Stimulated activated effector memory CD8-positive, alpha-beta T cell treated with anti-CD3 and anti-CD28 coated beads, Interleukin-12 subunit alpha, Interleukin-12 subunit beta, amount 100 ng/mL, for 72 hours (primary cell): ENCODE data around the gene ITCH.
"Not testable (repeated sequence)": the region's sequence is repeated elsewhere in the genome, so short reads cannot be mapped to it uniquely, and the experiment has no call there.

Experiments used
- ATAC-seq: fragments of 150-1000 bp; cut with Tn5 transposase; 2 replicates; pipeline ENCODE4 v1.10.0; 2021
- DNase-seq, 2 donors: peaks; one replicate each; pipeline ENCODE4 v3.0.0; 2021 to 2022; ENCODE audit warnings: low spot score in 2 of 2
- H3K27ac Mint-ChIP-seq: one replicate; pipeline ENCODE4 v1.8.0; 2022; ENCODE audit warnings: mild to moderate bottlenecking, mixed read lengths
- H3K36me3 Mint-ChIP-seq: one replicate; pipeline ENCODE4 v1.8.0; 2022; ENCODE audit warnings: mild to moderate bottlenecking, mixed read lengths
- H3K4me1 Mint-ChIP-seq: one replicate; pipeline ENCODE4 v1.8.0; 2022; ENCODE audit warnings: mixed read lengths
- H3K4me3 Mint-ChIP-seq: one replicate; pipeline ENCODE4 v1.8.0; 2022; ENCODE audit warnings: mild to moderate bottlenecking, mixed read lengths
- H3K9me3 Mint-ChIP-seq: one replicate; pipeline ENCODE4 v1.8.0; 2022; ENCODE audit warnings: mixed read lengths

ITCH gene

GRCh38 chr20:34334654-34335407 lies 28.2 kb upstream of the ITCH start:
- Mint-ChIP-seq H3K9me3 (no peaks in the 10 kb centered on the region), H3K4me1 (peaks cover 19% of the 10 kb centered on the region), H3K4me3 (no peak overlapping the region), H3K27ac (peak overlapping the region; percentile 63), H3K36me3 (no peaks in the 10 kb centered on the region)
- ATAC-seq (no peak), DNase-seq (no peak)

GRCh38 chr20:34337544-34337943 lies 25.5 kb upstream of the ITCH start:
- no peak overlapping the region for H3K4me3 Mint-ChIP-seq
- DNase-seq, result no peak
- no peaks in the 10 kb centered on the region for H3K36me3 Mint-ChIP-seq
- H3K4me1 Mint-ChIP-seq, result peaks cover 19% of the 10 kb centered on the region
- H3K9me3 Mint-ChIP-seq, result no peaks in the 10 kb centered on the region
- no peak for ATAC-seq
- peak overlapping the region; percentile 63 for H3K27ac Mint-ChIP-seq

GRCh38 chr20:34337982-34338726 lies 24.9 kb upstream of the ITCH start:
- Mint-ChIP-seq H3K36me3 (no peaks in the 10 kb centered on the region), H3K4me1 (peaks cover 19% of the 10 kb centered on the region), H3K27ac (peak overlapping the region; percentile 63), H3K4me3 (peak overlapping the region; percentile 58), H3K9me3 (no peaks in the 10 kb centered on the region)
- ATAC-seq, result peak; percentile 86
- DNase-seq, result peak in 1 of 2 donors; percentile 59

GRCh38 chr20:34340726-34341125 lies 22.3 kb upstream of the ITCH start:
- not testable (repeated sequence) for H3K4me3 Mint-ChIP-seq

GRCh38 chr20:34341199-34341598 lies 21.9 kb upstream of the ITCH start:
- DNase-seq, H3K36me3 Mint-ChIP-seq, H3K4me1 Mint-ChIP-seq, H3K4me3 Mint-ChIP-seq, H3K27ac Mint-ChIP-seq, H3K9me3 Mint-ChIP-seq, ATAC-seq: not testable (repeated sequence)

More at GRCh38 chr20:34340726-34341125, 22.3 kb upstream of the ITCH start:
- H3K36me3 Mint-ChIP-seq, ATAC-seq, H3K27ac Mint-ChIP-seq, DNase-seq, H3K9me3 Mint-ChIP-seq: not testable (repeated sequence)
- peaks cover 13% of the 10 kb centered on the region for H3K4me1 Mint-ChIP-seq

GRCh38 chr20:34343458-34344211 lies 19.4 kb upstream of the ITCH start:
- Mint-ChIP-seq H3K27ac (no peak overlapping the region), H3K9me3 (no peaks in the 10 kb centered on the region), H3K4me3 (no peak overlapping the region), H3K4me1 (no peaks in the 10 kb centered on the region), H3K36me3 (no peaks in the 10 kb centered on the region)
- DNase-seq (no peak), ATAC-seq (no peak)

GRCh38 chr20:34344238-34344637 lies 18.8 kb upstream of the ITCH start:
- Mint-ChIP-seq H3K4me1 (no peaks in the 10 kb centered on the region), H3K36me3 (no peaks in the 10 kb centered on the region), H3K27ac (no peak overlapping the region), H3K9me3 (no peaks in the 10 kb centered on the region), H3K4me3 (no peak overlapping the region)
- ATAC-seq (no peak), DNase-seq (no peak)

GRCh38 chr20:34345402-34345736 lies 17.7 kb upstream of the ITCH start:
- ATAC-seq, result no peak
- no peak for DNase-seq
- H3K9me3 Mint-ChIP-seq, result no peaks in the 10 kb centered on the region
- no peak overlapping the region for H3K4me3 Mint-ChIP-seq
- H3K27ac Mint-ChIP-seq, result no peak overlapping the region
- peaks cover 7% of the 10 kb centered on the region for H3K4me1 Mint-ChIP-seq
- no peaks in the 10 kb centered on the region for H3K36me3 Mint-ChIP-seq

- not testable (repeated sequence) for H3K36me3 Mint-ChIP-seq, H3K27ac Mint-ChIP-seq, ATAC-seq, DNase-seq, H3K4me3 Mint-ChIP-seq, H3K9me3 Mint-ChIP-seq, H3K4me1 Mint-ChIP-seq
Observed at GRCh38 chr20:34345839-34346532, 17.1 kb upstream of the ITCH start.

GRCh38 chr20:34346533-34346865 lies 16.6 kb upstream of the ITCH start:
- not testable (repeated sequence) for DNase-seq, H3K27ac Mint-ChIP-seq, H3K9me3 Mint-ChIP-seq, H3K4me3 Mint-ChIP-seq, H3K36me3 Mint-ChIP-seq, ATAC-seq, H3K4me1 Mint-ChIP-seq

- DNase-seq (no peak), ATAC-seq (no peak)
- no peak overlapping the region for H3K4me3 Mint-ChIP-seq
- H3K9me3 Mint-ChIP-seq, result no peaks in the 10 kb centered on the region
- no peaks in the 10 kb centered on the region for H3K36me3 Mint-ChIP-seq
- no peak overlapping the region for H3K27ac Mint-ChIP-seq
- H3K4me1 Mint-ChIP-seq, result peaks cover 7% of the 10 kb centered on the region
Observed at GRCh38 chr20:34347571-34347970, 15.5 kb upstream of the ITCH start.

- DNase-seq (no peak), ATAC-seq (no peak)
- H3K4me3 Mint-ChIP-seq, result no peak overlapping the region
Observed at GRCh38 chr20:34350095-34350494, 13.0 kb upstream of the ITCH start.

GRCh38 chr20:34353467-34353866 lies 9.6 kb upstream of the ITCH start:
- H3K36me3 Mint-ChIP-seq, DNase-seq, H3K9me3 Mint-ChIP-seq, H3K27ac Mint-ChIP-seq, H3K4me1 Mint-ChIP-seq, H3K4me3 Mint-ChIP-seq, ATAC-seq: not testable (repeated sequence)

More at GRCh38 chr20:34350095-34350494, 13.0 kb upstream of the ITCH start:
- H3K4me1 Mint-ChIP-seq, result peaks cover 7% of the 10 kb centered on the region
- no peak overlapping the region for H3K27ac Mint-ChIP-seq
- no peaks in the 10 kb centered on the region for H3K36me3 Mint-ChIP-seq
- H3K9me3 Mint-ChIP-seq, result no peaks in the 10 kb centered on the region

GRCh38 chr20:34355427-34355826 lies 7.6 kb upstream of the ITCH start:
- Mint-ChIP-seq H3K27ac (no peak overlapping the region), H3K4me1 (no peaks in the 10 kb centered on the region), H3K36me3 (no peaks in the 10 kb centered on the region), H3K4me3 (no peak overlapping the region), H3K9me3 (no peaks in the 10 kb centered on the region)
- DNase-seq (no peak), ATAC-seq (no peak)

- not testable (repeated sequence) for H3K4me3 Mint-ChIP-seq, H3K9me3 Mint-ChIP-seq, ATAC-seq, H3K27ac Mint-ChIP-seq, DNase-seq
- Mint-ChIP-seq H3K4me1 (peaks cover 11% of the 10 kb centered on the region), H3K36me3 (peaks cover 16% of the 10 kb centered on the region)
Observed at GRCh38 chr20:34359729-34360128, 3.3 kb upstream of the ITCH start.
